GM12878 (cell line): Measurements from ENCODE around the gene WBP2NL. TPM values are rescaled to one million over a fixed set of nuclear protein-coding genes. Genes with fewer than 3 reads are reported as not detected.

Source experiments
- ATAC-seq: fragments of 200-7000 bp; cut with Tn5 transposase; 3 replicates; pipeline ENCODE4 v1.9.1; 2020; ENCODE audit warnings: mild to moderate bottlenecking, moderate library complexity
- BruUV-seq: library from RNA; stranded (reverse); fragments of 400-500 nt; replicated peaks from 2 replicates; lab custom pipeline; 2021; lab: Mats Ljungman, UMichigan
- CTCF ChIA-PET: fragments of 300-600 bp; sonication (Branson Sonifier 250); formaldehyde crosslinking; extraction: SDS; loops from one replicate; lab custom pipeline; 2021; ENCODE audit warnings: inconsistent platforms; lab: Yijun Ruan, JAX
- POLR2A ChIA-PET: fragments of 350-600 bp; formaldehyde crosslinking; extraction: SDS; loops from one replicate; lab custom pipeline; 2021; ENCODE audit warnings: inconsistent platforms; lab: Charles Lee
- RAD21 ChIA-PET: fragments of 300-600 bp; sonication (Branson Sonifier 250); formaldehyde crosslinking; loops from one replicate; lab custom pipeline; 2023; ENCODE audit warnings: antibody characterized with exemption; ENCODE audit not compliant: unreplicated experiment; lab: Charles Lee
- SMC1A ChIA-PET: fragments of 300-600 bp; sonication (Branson Sonifier 250); formaldehyde crosslinking; loops from one replicate; lab custom pipeline; 2023; ENCODE audit not compliant: unreplicated experiment, uncharacterized antibody; lab: Charles Lee
- DNase-seq: peaks from one replicate; pipeline ENCODE4 v3.0.0-alpha.2; 2011; ENCODE audit warnings: low read depth, low spot score
- FAIRE-seq: peaks from 3 replicates; lab custom pipeline; 2011; peaks lifted over from hg19 to GRCh38; lab: Jason Lieb, UNC
- H2AFZ ChIP-seq: 2 replicates; pipeline ENCODE4 v1.6.0; 2011; ENCODE audit warnings: low read depth, low read length, control low read depth; ENCODE audit not compliant: control insufficient read depth
- H3K27ac ChIP-seq: 2 replicates; pipeline ENCODE4 v1.5.1; 2011; ENCODE audit warnings: control low read depth; ENCODE audit not compliant: control insufficient read depth, insufficient read depth
- H3K27me3 ChIP-seq, 2 experiments: replicated peaks in 1 of 2; 2 replicates each; pipeline versions ENCODE4 v1.6.0 to v1.6.1; 2011; ENCODE audit warnings: low read length in 1 of 2; ENCODE audit not compliant: control insufficient read depth in 2 of 2, insufficient read depth in 2 of 2
- H3K36me3 ChIP-seq, 2 experiments: 2 replicates each; pipeline ENCODE4 v1.5.1; 2011; ENCODE audit warnings: low read length in 1 of 2; ENCODE audit not compliant: control insufficient read depth in 2 of 2, insufficient read depth in 2 of 2
- H3K4me1 ChIP-seq: 2 replicates; pipeline ENCODE4 v1.6.1; 2011; ENCODE audit warnings: mild to moderate bottlenecking, low read length, moderate library complexity, mixed read lengths; ENCODE audit not compliant: control insufficient read depth, insufficient read depth
- H3K4me2 ChIP-seq: 2 replicates; pipeline ENCODE4 v1.6.0; 2011; ENCODE audit warnings: control low read depth; ENCODE audit not compliant: control insufficient read depth, insufficient read depth
- H3K4me3 ChIP-seq: fragments of 200-600 bp; sonication (generic); 2 replicates; pipeline ENCODE4 v1.5.1; 2016
- H3K79me2 ChIP-seq: 2 replicates; pipeline ENCODE4 v1.6.0; 2011; ENCODE audit warnings: low read length; ENCODE audit not compliant: control insufficient read depth, insufficient read depth
- H3K9ac ChIP-seq: 2 replicates; pipeline ENCODE4 v1.8.0; 2011; ENCODE audit warnings: low read length, control low read depth, mixed read lengths; ENCODE audit not compliant: control insufficient read depth, insufficient read depth
- H3K9me3 ChIP-seq: replicated peaks from 3 replicates; pipeline ENCODE4 v1.5.1; 2011; ENCODE audit warnings: mild to moderate bottlenecking, low read length; ENCODE audit not compliant: control insufficient read depth, insufficient read depth
- H4K20me1 ChIP-seq: 2 replicates; pipeline ENCODE4 v1.6.0; 2011; ENCODE audit not compliant: control insufficient read depth, insufficient read depth
- BHLHE40 ChIP-seq, 2 experiments: fragments of 450-650 bp in 1 of 2; IDR thresholded peaks; 2 replicates each; pipeline ENCODE4 v1.6.1; 2011 to 2017; ENCODE audit warnings: low read depth in 2 of 2, borderline replicate concordance in 1 of 2, improper control_type of control experiment in 1 of 2, low read length in 1 of 2, mild to moderate bottlenecking in 1 of 2
- CEBPZ ChIP-seq: fragments of 150-350 bp; IDR thresholded peaks from 2 replicates; pipeline ENCODE4 v1.6.1; 2016; ENCODE audit warnings: low read depth, low read length
- E2F8 ChIP-seq: fragments of 450-650 bp; IDR thresholded peaks from 2 replicates; pipeline ENCODE4 v1.6.1; 2018; ENCODE audit warnings: mild to moderate bottlenecking, low read depth, moderate library complexity; ENCODE audit not compliant: partially characterized antibody
- PAX5 ChIP-seq: IDR thresholded peaks from 2 replicates; pipeline ENCODE4 v1.6.1; 2011; ENCODE audit warnings: low read depth, low read length, borderline replicate concordance
- RELA ChIP-seq: fragments of 450-650 bp; IDR thresholded peaks from 2 replicates; pipeline ENCODE4 v1.8.0; 2014; ENCODE audit warnings: borderline replicate concordance; ENCODE audit not compliant: partially characterized antibody
- RFX5 ChIP-seq: IDR thresholded peaks from 2 replicates; pipeline ENCODE4 v1.6.1; 2011; ENCODE audit warnings: low read depth, low read length, improper control_type of control experiment
- SMAD5 ChIP-seq: IDR thresholded peaks from 2 replicates; pipeline ENCODE4 v1.6.1; 2016; ENCODE audit warnings: antibody characterized with exemption, low read depth
- ZBTB4 ChIP-seq: fragments of 450-650 bp; formaldehyde crosslinking; IDR thresholded peaks from 2 replicates; pipeline ENCODE4 v1.4.0; 2022; ENCODE audit warnings: mild to moderate bottlenecking, moderate library complexity
- WGBS: methylation state at CpG from one replicate; pipeline ENCODE4 v1.1.6; 2016; ENCODE audit warnings: low lambda C conversion rate; ENCODE audit not compliant: insufficient replicate concordance, insufficient coverage; ENCODE audit errors: missing lambda C conversion rate; 5-methylcytosine and 5-hydroxymethylcytosine counted together
- in situ Hi-C: fragments of 300-500 bp; cut with MboI; formaldehyde crosslinking; loops from 9 replicates; pipeline ENCODE4 v1.14.3; 2018; ENCODE audit warnings: mixed read lengths
- intact Hi-C: fragments of 100-400 bp; cut with micrococcal nuclease; formaldehyde crosslinking; loops from one replicate; pipeline ENCODE4 v1.14.2; 2022; ENCODE audit not compliant: unreplicated experiment
- polyA plus RNA-seq, 11 experiments: library from polyadenylated mRNA; depleted of rRNA in 4 of 11; unstranded in 6 of 11; stranded (reverse) in 5 of 11; fragments of >200 nt; fragmentation: Nextera tagmentation in 4 of 11; fragmentation: Illumina TruSeq in 1 of 11; extraction: Ambion mirVana in 4 of 11; extraction: Trizol in 1 of 11; gene quantifications; 1 replicate in 1 of 11; 2 replicates in 10 of 11; pipeline versions ENCODE4 v1.2.1 to v1.2.3, GENCODE V29; 2011 to 2016; ENCODE audit warnings: inconsistent platforms in 2 of 11, missing spikeins in 2 of 11, low read depth in 1 of 11
- total RNA-seq, 4 experiments: library from RNA; depleted of rRNA in 3 of 4; stranded (reverse); fragments of >200 nt in 3 of 4; fragmentation: Illumina TruSeq in 1 of 4; extraction: Trizol in 1 of 4; gene quantifications; 2 replicates each; pipeline versions ENCODE4 v1.2.1 to v1.2.3, GENCODE V29; 2013 to 2021

The WBP2NL gene
- total and polyA plus RNA-seq, 10 of the 15 experiments (the other 5 are each of a cell fraction or from before 2014, with no cell fraction given), result 0.46 to 1.9 (median 1.3) TPM

GRCh38 chr22:41974691-41975290 is 23.8 kb upstream of the WBP2NL start (continued):
- TF ChIP-seq PAX5, result no peak
- no peak for TF ChIP-seq BHLHE40 (IDR thresholded peaks at IDR 0.05; ENCODE audit: borderline replicate concordance in 1 of 2, low read depth in 2 of 2, low read length in 1 of 2)
- no peak for TF ChIP-seq SMAD5
- no peak for TF ChIP-seq RELA

GRCh38 chr22:41975299-41976069 is 23.1 kb upstream of the WBP2NL start:
- Histone ChIP-seq H3K9me3 (no peaks in the 10 kb centered on the region), H3K4me2 (no peak overlapping the region), H3K4me3 (no peak overlapping the region), H3K27me3 (peaks cover 5 to 12% of the 10 kb centered on the region in 2 experiments), H3K9ac (no peak overlapping the region), H4K20me1 (no peaks in the 10 kb centered on the region), H3K27ac (no peak overlapping the region), H3K4me1 (peaks cover 7% of the 10 kb centered on the region), H2AFZ (no peak overlapping the region), H3K36me3 (no peaks in the 10 kb centered on the region), H3K79me2 (no peaks in the 10 kb centered on the region)
- CTCF ChIA-PET, result interaction anchor here (0.5 to 1.0 kb wide), 4 partner anchors 12 to 1117 kb away, joined by 3 to 5 read pairs (median 3); no protein-coding TSS in a partner anchor
- no peak for DNase-seq
- POLR2A ChIA-PET, result interaction anchor here (0.6 kb wide), 1 partner anchor 72 kb away, joined by 3 read pairs; no protein-coding TSS in a partner anchor
- FAIRE-seq, result no peak
- intact Hi-C loops (no loop called here), in situ Hi-C loops (no loop called here)
- 66% methylated on average over 12 of the region's 12 CpGs for WGBS
- SMC1A ChIA-PET, result interaction anchor here (0.8 to 0.9 kb wide), 2 partner anchors 50 to 116 kb away, joined by 3 read pairs; no protein-coding TSS in a partner anchor
- BruUV-seq, result no TSS peak
- ATAC-seq, result no peak; the same call in 2 of the 3 replicates
- RAD21 ChIA-PET, result no interaction called here
- TF ChIP-seq E2F8 (no peak), CEBPZ (no peak), ZBTB4 (CRISPR knock-in tag) (no peak), RFX5 (no peak)
